ENCODE measurements around the gene PRR22.
"Not testable (repeated sequence)": the region's sequence is repeated elsewhere in the genome, so short reads cannot be mapped to it uniquely, and the experiment has no call there.

Gene PRR22

DNA sequence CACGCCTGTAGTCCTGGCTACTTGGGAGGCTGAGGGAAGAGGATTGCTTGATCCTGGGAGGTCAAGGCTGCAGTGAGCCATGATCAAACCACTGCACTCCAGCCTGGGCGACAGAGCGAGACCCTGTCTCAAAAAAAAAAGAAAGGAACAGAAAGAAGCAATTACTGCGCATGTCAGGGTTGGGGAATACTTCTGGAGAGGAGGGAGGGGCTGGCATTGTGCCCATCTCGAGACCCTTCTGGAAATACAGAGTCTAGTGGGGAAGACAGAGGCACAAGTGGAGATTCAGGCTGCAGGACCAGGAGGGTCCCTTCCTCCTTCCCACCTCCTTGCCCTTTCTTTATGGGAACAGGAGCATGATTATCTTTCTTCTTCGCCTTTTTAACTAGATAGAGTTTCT is 30.8 kb downstream of the PRR22 start:
- H3K4me1 ChIP-seq (ENCODE audit: low read length) = peaks cover 9% of the 10 kb centered on the region
- H2AFZ ChIP-seq (ENCODE audit: low read depth, low read length) = no peak overlapping the region
- no peaks in the 10 kb centered on the region for H4K20me1 ChIP-seq (ENCODE audit: insufficient read depth, low read length)
- no peaks in the 10 kb centered on the region for H3K36me3 ChIP-seq (replicated peaks; ENCODE audit: low read depth, low read length)
- no peaks in the 10 kb centered on the region for H3K9me3 ChIP-seq (ENCODE audit: insufficient read depth, low read length)
- no peak overlapping the region for H3K9ac ChIP-seq (ENCODE audit: low read length)
- no peak overlapping the region for H3K4me3 ChIP-seq (ENCODE audit: low read length)
- TF ChIP-seq, protein P1, sequence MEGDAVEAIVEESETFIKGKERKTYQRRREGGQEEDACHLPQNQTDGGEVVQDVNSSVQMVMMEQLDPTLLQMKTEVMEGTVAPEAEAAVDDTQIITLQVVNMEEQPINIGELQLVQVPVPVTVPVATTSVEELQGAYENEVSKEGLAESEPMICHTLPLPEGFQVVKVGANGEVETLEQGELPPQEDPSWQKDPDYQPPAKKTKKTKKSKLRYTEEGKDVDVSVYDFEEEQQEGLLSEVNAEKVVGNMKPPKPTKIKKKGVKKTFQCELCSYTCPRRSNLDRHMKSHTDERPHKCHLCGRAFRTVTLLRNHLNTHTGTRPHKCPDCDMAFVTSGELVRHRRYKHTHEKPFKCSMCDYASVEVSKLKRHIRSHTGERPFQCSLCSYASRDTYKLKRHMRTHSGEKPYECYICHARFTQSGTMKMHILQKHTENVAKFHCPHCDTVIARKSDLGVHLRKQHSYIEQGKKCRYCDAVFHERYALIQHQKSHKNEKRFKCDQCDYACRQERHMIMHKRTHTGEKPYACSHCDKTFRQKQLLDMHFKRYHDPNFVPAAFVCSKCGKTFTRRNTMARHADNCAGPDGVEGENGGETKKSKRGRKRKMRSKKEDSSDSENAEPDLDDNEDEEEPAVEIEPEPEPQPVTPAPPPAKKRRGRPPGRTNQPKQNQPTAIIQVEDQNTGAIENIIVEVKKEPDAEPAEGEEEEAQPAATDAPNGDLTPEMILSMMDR (IDR thresholded peaks at IDR 0.05; ENCODE audit: low read depth, low read length) = no peak
- TF ChIP-seq EZH2phosphoT487 (IDR thresholded peaks at IDR 0.05; ENCODE audit: low read depth) = no peak
- H3K79me2 ChIP-seq (ENCODE audit: low read length) = no peaks in the 10 kb centered on the region
- no peak overlapping the region for H3K27ac ChIP-seq (ENCODE audit: low read length)
- H3K4me2 ChIP-seq (ENCODE audit: low read length) = no peak overlapping the region
- H3K27me3 ChIP-seq (ENCODE audit: low read depth, low read length) = peaks cover 5% of the 10 kb centered on the region; the same call in 1 of the 2 replicates

DNA sequence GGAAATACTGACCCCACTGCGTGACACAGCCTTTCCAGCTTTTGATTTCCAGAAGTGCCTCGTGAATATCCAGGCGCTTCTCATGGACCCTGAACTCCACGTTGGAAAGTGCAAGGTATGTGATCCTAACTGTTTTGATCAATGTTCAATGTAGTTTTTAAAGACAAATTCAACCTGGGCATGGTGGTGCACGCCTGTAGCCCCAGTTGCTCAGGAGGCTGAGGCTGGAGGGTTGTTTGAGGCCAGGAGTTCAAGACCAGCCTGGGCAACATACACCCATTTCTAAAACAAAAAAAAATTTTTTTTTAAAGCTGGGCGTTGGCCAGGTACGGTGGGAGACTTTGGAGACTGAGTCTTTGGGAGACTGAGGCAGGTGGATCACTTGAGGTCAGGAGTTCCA is 32.8 kb downstream of the PRR22 start:
- Histone ChIP-seq H3K27ac (ENCODE audit: low read length) (no peak overlapping the region), H3K9ac (ENCODE audit: low read length) (no peak overlapping the region), H3K27me3 (ENCODE audit: low read depth, low read length) (peaks cover 11% of the 10 kb centered on the region; the same call in 1 of the 2 replicates)

DNA sequence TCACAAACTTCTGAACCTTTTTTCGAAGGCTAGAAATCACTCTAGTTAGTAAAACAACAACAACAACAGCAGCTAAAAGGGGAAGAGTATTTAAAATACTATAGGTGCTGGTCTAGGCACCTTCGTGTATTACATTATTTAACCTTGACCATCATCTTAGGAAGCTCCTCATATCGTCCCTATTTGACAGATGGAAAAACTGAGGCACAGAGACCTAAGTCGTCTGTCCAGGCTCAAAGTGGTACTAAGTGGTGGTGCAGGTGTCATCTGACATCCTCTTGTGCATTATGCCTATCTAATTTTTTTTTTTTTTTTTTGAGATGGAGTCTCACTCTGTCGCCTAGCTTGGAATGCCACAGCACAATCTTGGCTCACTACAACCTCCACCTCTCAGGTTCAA is 35.0 kb downstream of the PRR22 start:
- no peak overlapping the region for H3K9ac ChIP-seq (ENCODE audit: low read length)
- no peaks in the 10 kb centered on the region for H3K79me2 ChIP-seq (ENCODE audit: low read length)
- H2AFZ ChIP-seq (ENCODE audit: low read depth, low read length) = no peak overlapping the region
- peaks cover 7% of the 10 kb centered on the region for H3K4me1 ChIP-seq (ENCODE audit: low read length)
- H3K27ac ChIP-seq (ENCODE audit: low read length) = no peak overlapping the region
- H3K36me3 ChIP-seq (replicated peaks; ENCODE audit: low read depth, low read length) = no peaks in the 10 kb centered on the region
- H3K4me3 ChIP-seq (ENCODE audit: low read length) = no peak overlapping the region
- TF ChIP-seq EZH2phosphoT487 (IDR thresholded peaks at IDR 0.05; ENCODE audit: low read depth) = no peak
- TF ChIP-seq, protein P1 (IDR thresholded peaks at IDR 0.05; ENCODE audit: low read depth, low read length) = no peak
- H4K20me1 ChIP-seq (ENCODE audit: insufficient read depth, low read length) = no peaks in the 10 kb centered on the region
- no peaks in the 10 kb centered on the region for H3K9me3 ChIP-seq (ENCODE audit: insufficient read depth, low read length)
- no peak overlapping the region for H3K4me2 ChIP-seq (ENCODE audit: low read length)
- peaks cover 11% of the 10 kb centered on the region; the same call in 1 of the 2 replicates for H3K27me3 ChIP-seq (ENCODE audit: low read depth, low read length)

More for the DNA sequence above, 32.8 kb downstream of the PRR22 start:
- Histone ChIP-seq H3K4me2 (ENCODE audit: low read length) (no peak overlapping the region), H3K4me1 (ENCODE audit: low read length) (peaks cover 9% of the 10 kb centered on the region), H3K4me3 (ENCODE audit: low read length) (no peak overlapping the region), H3K9me3 (ENCODE audit: insufficient read depth, low read length) (no peaks in the 10 kb centered on the region), H3K36me3 (replicated peaks; ENCODE audit: low read depth, low read length) (no peaks in the 10 kb centered on the region), H4K20me1 (ENCODE audit: insufficient read depth, low read length) (no peaks in the 10 kb centered on the region), H3K79me2 (ENCODE audit: low read length) (no peaks in the 10 kb centered on the region), H2AFZ (ENCODE audit: low read depth, low read length) (no peak overlapping the region)
- TF ChIP-seq EZH2phosphoT487 (IDR thresholded peaks at IDR 0.05; ENCODE audit: low read depth) = no peak
- TF ChIP-seq, protein P1 (IDR thresholded peaks at IDR 0.05; ENCODE audit: low read depth, low read length) = no peak

DNA sequence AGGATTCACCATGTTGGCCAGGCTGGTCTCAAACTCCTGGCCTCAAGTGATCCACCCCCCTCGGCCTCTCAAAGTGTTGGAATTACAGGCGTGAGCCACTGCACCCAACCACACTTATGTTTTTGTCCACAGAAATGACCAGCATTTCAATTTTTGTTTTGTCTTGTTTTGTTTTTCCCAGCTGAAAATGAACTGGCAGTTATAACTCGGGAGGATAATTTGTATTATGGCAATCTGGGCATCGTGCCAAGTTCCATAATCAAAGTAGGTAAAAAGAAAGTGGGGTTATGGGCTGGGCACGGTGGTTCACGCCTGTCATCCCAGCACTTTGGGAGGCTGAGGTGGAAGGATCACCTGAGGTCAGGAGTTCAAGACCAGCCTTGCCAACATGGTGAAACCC is 35.6 kb downstream of the PRR22 start:
- not testable (repeated sequence) for H3K36me3 ChIP-seq (replicated peaks; ENCODE audit: low read depth, low read length); H3K27ac ChIP-seq (ENCODE audit: low read length); H3K9me3 ChIP-seq (ENCODE audit: insufficient read depth, low read length); H3K9ac ChIP-seq (ENCODE audit: low read length); H2AFZ ChIP-seq (ENCODE audit: low read depth, low read length); H3K27me3 ChIP-seq (ENCODE audit: low read depth, low read length); H4K20me1 ChIP-seq (ENCODE audit: insufficient read depth, low read length); H3K4me3 ChIP-seq (ENCODE audit: low read length); H3K79me2 ChIP-seq (ENCODE audit: low read length); H3K4me2 ChIP-seq (ENCODE audit: low read length); H3K4me1 ChIP-seq (ENCODE audit: low read length)

DNA sequence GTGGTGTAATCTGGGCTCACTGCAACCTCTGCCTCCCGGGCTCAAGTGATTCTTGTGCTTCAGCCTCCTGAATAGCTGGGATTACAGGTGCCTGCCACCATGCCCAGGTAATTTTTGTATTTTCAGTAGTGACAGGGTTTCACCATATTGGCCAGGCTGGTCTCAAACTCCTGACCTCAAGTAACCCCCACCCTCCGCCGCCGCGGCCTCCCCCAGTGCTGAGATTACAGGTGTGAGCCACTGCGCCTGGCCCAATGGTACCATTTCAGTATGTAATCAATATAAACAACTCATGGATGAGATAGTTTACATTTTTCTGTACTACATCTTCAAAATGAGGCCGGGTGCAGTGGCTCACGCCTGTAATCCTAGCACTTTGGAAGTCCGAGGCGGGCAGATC is 39.5 kb downstream of the PRR22 start:
- H3K27ac ChIP-seq (ENCODE audit: low read length); H3K27me3 ChIP-seq (ENCODE audit: low read depth, low read length); H3K36me3 ChIP-seq (replicated peaks; ENCODE audit: low read depth, low read length); H3K9me3 ChIP-seq (ENCODE audit: insufficient read depth, low read length); H3K4me1 ChIP-seq (ENCODE audit: low read length); H4K20me1 ChIP-seq (ENCODE audit: insufficient read depth, low read length); H2AFZ ChIP-seq (ENCODE audit: low read depth, low read length); H3K4me3 ChIP-seq (ENCODE audit: low read length); H3K9ac ChIP-seq (ENCODE audit: low read length); H3K79me2 ChIP-seq (ENCODE audit: low read length); H3K4me2 ChIP-seq (ENCODE audit: low read length): not testable (repeated sequence)

Data from OCI-LY3 (cell line).